DOHH2 (cell line): ENCODE results near the gene CEBPA.

Experiments used
- H3F3A ChIP-seq: fragments of 200-600 bp; sonication (generic), shearing (Covaris generic); 2 replicates; pipeline ENCODE4 v1.6.0; 2016; ENCODE audit warnings: antibody characterized with exemption, mild to moderate bottlenecking; ENCODE audit not compliant: control insufficient read depth, insufficient read depth
- H3K27ac ChIP-seq: fragments of 200-600 bp; sonication (generic); 2 replicates; pipeline ENCODE4 v1.5.1; 2014; ENCODE audit warnings: low read depth, mild to moderate bottlenecking, low read length, moderate library complexity
- H3K27me3 ChIP-seq: fragments of 200-600 bp; sonication (generic); 2 replicates; pipeline ENCODE4 v1.6.1; 2014; ENCODE audit warnings: mild to moderate bottlenecking, low read length, mixed read lengths; ENCODE audit not compliant: control insufficient read depth
- H3K36me3 ChIP-seq: fragments of 200-600 bp; sonication (generic); 2 replicates; pipeline ENCODE4 v1.6.1; 2014; ENCODE audit warnings: mild to moderate bottlenecking, low read length, moderate library complexity, mixed read lengths; ENCODE audit not compliant: control insufficient read depth
- H3K4me1 ChIP-seq: fragments of 200-600 bp; sonication (generic); 2 replicates; pipeline ENCODE4 v1.6.1; 2014; ENCODE audit warnings: mild to moderate bottlenecking, low read length, mixed read lengths; ENCODE audit not compliant: control insufficient read depth
- H3K4me2 ChIP-seq: fragments of 200-600 bp; sonication (generic); 2 replicates; pipeline ENCODE4 v1.6.0; 2014; ENCODE audit warnings: mild to moderate bottlenecking, low read length, moderate library complexity
- H3K4me3 ChIP-seq: fragments of 200-600 bp; sonication (generic); 2 replicates; pipeline ENCODE4 v1.5.1; 2014; ENCODE audit warnings: mild to moderate bottlenecking, low read length, mixed read lengths
- H3K79me2 ChIP-seq: fragments of 200-600 bp; sonication (generic); 2 replicates; pipeline ENCODE4 v1.6.1; 2014; ENCODE audit warnings: mild to moderate bottlenecking, low read length, mixed read lengths; ENCODE audit not compliant: control insufficient read depth
- H3K9me2 ChIP-seq: fragments of 200-600 bp; sonication (generic); replicated peaks from 2 replicates; pipeline ENCODE4 v1.6.1; 2014; ENCODE audit warnings: mild to moderate bottlenecking, low read length, mixed read lengths; ENCODE audit not compliant: control insufficient read depth
- H3K9me3 ChIP-seq: fragments of 200-600 bp; sonication (generic); 2 replicates; pipeline ENCODE4 v1.6.1; 2014; ENCODE audit warnings: antibody characterized with exemption, low read length, mixed read lengths; ENCODE audit not compliant: control insufficient read depth, insufficient read depth
- H4K20me1 ChIP-seq: fragments of 200-600 bp; sonication (generic); 2 replicates; pipeline ENCODE4 v1.6.0; 2014; ENCODE audit warnings: low read depth, mild to moderate bottlenecking, antibody characterized with exemption, low read length, moderate library complexity; ENCODE audit not compliant: control insufficient read depth, insufficient read depth
- CTCF ChIP-seq: fragments of 200-600 bp; sonication (generic); IDR thresholded peaks from one replicate; pipeline ENCODE4 v1.5.1; 2014; ENCODE audit warnings: antibody characterized with exemption, mild to moderate bottlenecking, low read depth, low read length; ENCODE audit not compliant: poor library complexity, severe bottlenecking
- EZH2phosphoT487 ChIP-seq: fragments of 200-600 bp; sonication (generic); IDR thresholded peaks from 2 replicates; pipeline ENCODE4 v1.6.1; 2017; ENCODE audit warnings: borderline replicate concordance, mild to moderate bottlenecking, antibody characterized with exemption, low read length, moderate library complexity, mixed read lengths

CEBPA gene

DNA sequence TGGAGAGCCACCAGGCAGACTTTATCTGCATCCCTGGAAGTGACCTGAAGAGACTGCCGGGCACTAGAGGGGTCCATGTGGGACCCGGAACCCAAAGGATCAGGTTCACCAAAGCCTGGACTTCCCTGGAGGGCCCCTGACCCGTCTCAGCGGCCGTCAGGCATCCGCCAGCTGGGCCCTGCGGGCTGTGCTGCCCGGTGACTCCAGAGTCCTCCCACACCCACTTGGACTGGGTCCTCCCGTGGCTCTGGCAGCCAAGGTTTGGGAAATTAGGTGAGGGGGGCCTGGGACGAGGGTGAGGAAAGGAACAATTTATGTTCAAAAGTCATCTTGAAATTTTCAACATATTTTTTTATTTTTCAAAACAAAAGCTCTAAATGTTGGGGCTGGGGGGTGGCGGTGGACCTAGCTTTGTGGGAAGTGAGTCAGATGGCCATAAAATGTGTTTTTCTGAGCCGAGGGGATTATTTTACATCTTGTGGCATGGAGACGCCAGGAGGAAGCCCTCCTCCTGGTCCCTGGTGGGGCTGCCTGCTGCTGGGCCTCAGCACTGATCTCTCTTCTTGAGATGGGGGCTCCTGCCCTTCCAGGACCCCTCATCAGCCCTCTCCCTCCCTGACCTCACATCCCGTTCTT is 20.2 kb downstream of the CEBPA start:
- no peak overlapping the region for H3K4me3 ChIP-seq
- no peaks in the 10 kb centered on the region for H3K9me2 ChIP-seq
- no peaks in the 10 kb centered on the region for H3K79me2 ChIP-seq
- H3K27ac ChIP-seq: no peak overlapping the region
- TF ChIP-seq CTCF (no peak), EZH2phosphoT487 (no peak)
- H3K9me3 ChIP-seq: no peaks in the 10 kb centered on the region
- H3K4me1 ChIP-seq: no peaks in the 10 kb centered on the region
- no peaks in the 10 kb centered on the region for H3K27me3 ChIP-seq
- no peak overlapping the region for H3K4me2 ChIP-seq
- H4K20me1 ChIP-seq: no peaks in the 10 kb centered on the region
- no peaks in the 10 kb centered on the region for H3K36me3 ChIP-seq
- H3F3A ChIP-seq: no peaks in the 10 kb centered on the region

DNA sequence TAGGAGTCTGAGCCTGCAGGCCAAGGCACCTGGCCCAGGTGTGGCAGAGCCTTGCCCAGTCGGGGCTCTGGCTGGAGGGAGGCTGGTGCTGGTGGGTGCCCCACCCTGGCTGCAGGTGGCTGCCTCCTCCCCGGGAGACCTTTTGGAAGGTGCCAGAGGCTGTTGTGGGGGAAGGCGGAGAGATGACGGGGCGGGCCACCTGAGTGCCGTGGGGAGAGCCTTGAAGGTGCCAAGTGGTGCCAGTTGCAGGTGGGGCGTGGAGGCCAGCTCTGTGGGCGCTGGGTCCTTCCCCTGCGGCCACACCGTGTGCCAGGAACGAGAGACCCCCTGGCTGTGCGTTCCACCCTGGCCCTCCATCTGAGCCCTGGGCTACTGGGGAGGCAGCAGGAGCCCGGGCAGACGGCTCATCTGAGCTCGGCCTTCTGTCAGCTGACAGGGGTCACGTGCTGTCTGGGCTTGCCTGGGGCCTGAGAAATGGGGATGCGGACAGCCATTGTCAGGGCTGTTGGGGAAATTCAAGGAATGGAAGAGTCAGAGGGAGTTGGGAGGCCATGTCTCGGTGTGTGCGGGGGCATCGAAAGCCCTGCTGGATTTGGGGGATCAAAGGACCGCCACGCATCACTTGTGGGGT is 20.9 kb downstream of the CEBPA start:
- H3K79me2 ChIP-seq: no peaks in the 10 kb centered on the region
- H3K27ac ChIP-seq: no peak overlapping the region
- no peak overlapping the region for H3K4me2 ChIP-seq
- H3K27me3 ChIP-seq: no peaks in the 10 kb centered on the region
- H3K4me3 ChIP-seq: no peak overlapping the region
- no peaks in the 10 kb centered on the region for H4K20me1 ChIP-seq
- no peaks in the 10 kb centered on the region for H3F3A ChIP-seq
- TF ChIP-seq EZH2phosphoT487: no peak
- no peak for TF ChIP-seq CTCF
- H3K9me2 ChIP-seq: no peaks in the 10 kb centered on the region
- no peaks in the 10 kb centered on the region for H3K4me1 ChIP-seq
- no peaks in the 10 kb centered on the region for H3K9me3 ChIP-seq
- H3K36me3 ChIP-seq: no peaks in the 10 kb centered on the region

DNA sequence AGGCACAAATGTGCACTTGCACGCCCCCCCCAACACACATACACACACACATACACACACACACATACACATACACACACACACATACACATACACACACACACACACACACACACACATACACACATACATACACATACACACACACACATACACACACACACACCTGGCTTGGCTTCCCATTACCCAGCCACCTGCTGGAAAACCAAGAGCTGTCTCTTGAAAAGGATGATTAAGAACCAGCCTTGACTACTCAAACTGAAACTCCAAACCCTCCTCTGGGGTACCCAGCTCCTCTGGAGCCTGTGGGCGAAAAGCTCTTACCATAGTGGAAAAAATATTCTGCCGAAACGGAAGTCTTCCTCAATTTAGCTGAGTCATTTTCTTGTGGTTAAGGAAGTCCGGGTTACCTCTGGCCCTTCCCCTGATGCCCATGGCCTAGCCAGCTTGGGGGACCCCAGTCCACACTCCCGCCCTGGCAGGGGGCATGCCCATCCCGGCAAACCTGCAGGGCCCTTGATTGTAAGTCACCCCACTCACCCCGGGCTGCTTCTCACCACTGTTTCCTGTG is 21.9 kb downstream of the CEBPA start:
- Histone ChIP-seq H3K36me3 (no peaks in the 10 kb centered on the region), H3K4me2 (no peak overlapping the region), H3F3A (no peaks in the 10 kb centered on the region), H3K79me2 (no peaks in the 10 kb centered on the region), H3K27ac (no peak overlapping the region), H4K20me1 (no peaks in the 10 kb centered on the region), H3K9me3 (no peaks in the 10 kb centered on the region), H3K9me2 (no peaks in the 10 kb centered on the region), H3K27me3 (no peaks in the 10 kb centered on the region), H3K4me1 (no peaks in the 10 kb centered on the region), H3K4me3 (no peak overlapping the region)
- no peak for TF ChIP-seq EZH2phosphoT487
- no peak for TF ChIP-seq CTCF
